HL-60 (cell line): ENCODE measurements around the gene SPSB2.

Experiments used
- DNase-seq, 2 experiments: peaks; one replicate each; pipeline ENCODE4 v3.0.0-alpha.2; 2010 to 2020; ENCODE audit warnings: low read depth in 1 of 2, low spot score in 1 of 2
- H3K27ac ChIP-seq: fragments of 250-450 bp; sonication (Bioruptor Pico); replicated peaks from 2 replicates; pipeline ENCODE4 v1.5.1; 2020; ENCODE audit warnings: mild to moderate bottlenecking, moderate library complexity
- H3K27me3 ChIP-seq: fragments of 250-450 bp; sonication (Bioruptor Pico); 2 replicates; pipeline ENCODE4 v1.5.1; 2021; ENCODE audit warnings: mild to moderate bottlenecking, moderate library complexity; ENCODE audit not compliant: insufficient read depth, poor library complexity, severe bottlenecking
- H3K4me3 ChIP-seq: replicated peaks from 2 replicates; pipeline ENCODE4 v1.5.1; 2011; ENCODE audit warnings: mild to moderate bottlenecking, control low read depth, low read length; ENCODE audit not compliant: insufficient read depth
- CTCF ChIP-seq: IDR thresholded peaks from one replicate; pipeline ENCODE4 v1.5.1; 2011; ENCODE audit warnings: low read length, control low read depth, inconsistent platforms; ENCODE audit not compliant: insufficient read depth
- GABPA ChIP-seq: IDR thresholded peaks from 2 replicates; pipeline ENCODE4 v1.6.1; 2012; ENCODE audit warnings: low read depth
- POLR2AphosphoS5 ChIP-seq: IDR thresholded peaks from 2 replicates; pipeline ENCODE4 v1.6.1; 2012; ENCODE audit warnings: low read depth
- SPI1 ChIP-seq: IDR thresholded peaks from 2 replicates; pipeline ENCODE4 v1.6.1; 2012; ENCODE audit warnings: low read depth, mild to moderate bottlenecking, borderline replicate concordance
- TF ChIP-seq, protein P1 (sequence below): IDR thresholded peaks from 2 replicates; pipeline ENCODE4 v1.6.1; 2012; ENCODE audit warnings: low read depth; ENCODE audit not compliant: insufficient replicate concordance

SPSB2 gene

GRCh38 chr12:6833189-6833890, 39.8 kb downstream of the SPSB2 start:
- no peak for DNase-seq
- Histone ChIP-seq H3K4me3 (no peak overlapping the region), H3K27ac (no peak overlapping the region), H3K27me3 (peaks cover 12% of the 10 kb centered on the region)
- TF ChIP-seq GABPA (no peak), CTCF (no peak), POLR2AphosphoS5 (no peak), SPI1 (no peak)
- TF ChIP-seq, protein P1, sequence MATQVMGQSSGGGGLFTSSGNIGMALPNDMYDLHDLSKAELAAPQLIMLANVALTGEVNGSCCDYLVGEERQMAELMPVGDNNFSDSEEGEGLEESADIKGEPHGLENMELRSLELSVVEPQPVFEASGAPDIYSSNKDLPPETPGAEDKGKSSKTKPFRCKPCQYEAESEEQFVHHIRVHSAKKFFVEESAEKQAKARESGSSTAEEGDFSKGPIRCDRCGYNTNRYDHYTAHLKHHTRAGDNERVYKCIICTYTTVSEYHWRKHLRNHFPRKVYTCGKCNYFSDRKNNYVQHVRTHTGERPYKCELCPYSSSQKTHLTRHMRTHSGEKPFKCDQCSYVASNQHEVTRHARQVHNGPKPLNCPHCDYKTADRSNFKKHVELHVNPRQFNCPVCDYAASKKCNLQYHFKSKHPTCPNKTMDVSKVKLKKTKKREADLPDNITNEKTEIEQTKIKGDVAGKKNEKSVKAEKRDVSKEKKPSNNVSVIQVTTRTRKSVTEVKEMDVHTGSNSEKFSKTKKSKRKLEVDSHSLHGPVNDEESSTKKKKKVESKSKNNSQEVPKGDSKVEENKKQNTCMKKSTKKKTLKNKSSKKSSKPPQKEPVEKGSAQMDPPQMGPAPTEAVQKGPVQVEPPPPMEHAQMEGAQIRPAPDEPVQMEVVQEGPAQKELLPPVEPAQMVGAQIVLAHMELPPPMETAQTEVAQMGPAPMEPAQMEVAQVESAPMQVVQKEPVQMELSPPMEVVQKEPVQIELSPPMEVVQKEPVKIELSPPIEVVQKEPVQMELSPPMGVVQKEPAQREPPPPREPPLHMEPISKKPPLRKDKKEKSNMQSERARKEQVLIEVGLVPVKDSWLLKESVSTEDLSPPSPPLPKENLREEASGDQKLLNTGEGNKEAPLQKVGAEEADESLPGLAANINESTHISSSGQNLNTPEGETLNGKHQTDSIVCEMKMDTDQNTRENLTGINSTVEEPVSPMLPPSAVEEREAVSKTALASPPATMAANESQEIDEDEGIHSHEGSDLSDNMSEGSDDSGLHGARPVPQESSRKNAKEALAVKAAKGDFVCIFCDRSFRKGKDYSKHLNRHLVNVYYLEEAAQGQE = no peak

- Histone ChIP-seq H3K27ac (no peak overlapping the region), H3K27me3 (peaks cover 17% of the 10 kb centered on the region), H3K4me3 (no peak overlapping the region)
- TF ChIP-seq, protein P1 = no peak
- TF ChIP-seq CTCF = no peak
- no peak for DNase-seq
Measured at GRCh38 chr12:6832125-6832524, 41.0 kb downstream of the SPSB2 start.

DNA sequence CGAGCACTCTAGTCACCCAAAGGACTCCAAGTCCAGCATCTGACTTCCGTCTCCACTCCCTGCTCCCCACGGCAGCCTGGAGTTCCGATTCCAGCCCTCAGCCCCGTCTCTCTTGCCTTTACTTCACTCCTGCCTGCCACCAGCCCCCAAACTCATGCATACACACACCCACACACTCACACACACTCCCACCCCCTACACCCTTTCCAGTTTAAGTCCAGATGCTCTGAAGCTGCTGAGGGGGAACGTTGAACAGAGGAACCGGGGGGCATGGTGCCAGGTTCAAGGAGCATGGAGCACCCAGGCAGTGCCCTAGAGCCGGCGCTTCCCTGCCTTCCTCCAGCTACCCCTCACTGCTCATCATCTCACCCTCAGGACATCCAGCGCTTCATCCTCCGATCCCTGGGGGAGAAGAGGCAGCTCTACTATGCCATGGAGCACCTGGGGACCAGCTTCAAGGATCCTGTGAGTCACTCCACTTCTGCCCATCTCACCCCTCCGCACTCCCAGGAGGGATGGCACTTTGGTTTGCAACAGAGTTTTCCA, 41.6 kb downstream of the SPSB2 start:
- no peak for TF ChIP-seq POLR2AphosphoS5
- TF ChIP-seq, protein P1 = no peak
- no peak for TF ChIP-seq GABPA
- no peak for TF ChIP-seq SPI1
- no peak for DNase-seq
- peaks cover 18% of the 10 kb centered on the region for H3K27me3 ChIP-seq
- no peak overlapping the region for H3K4me3 ChIP-seq
- no peak overlapping the region for H3K27ac ChIP-seq
